GM23338 (cell line): ENCODE data around the gene MTA2. TPM values are rescaled to one million over a fixed set of nuclear protein-coding genes. Genes with fewer than 3 reads are reported as not detected.

Experiments
- ATAC-seq: fragments of 200-7000 bp; cut with Tn5 transposase; 3 replicates; pipeline ENCODE4 v1.9.1; 2020
- DNase-seq: peaks from one replicate; pipeline ENCODE4 v3.0.0-alpha.2; 2015; ENCODE audit warnings: low spot score
- H2AFZ ChIP-seq: fragments of 200-600 bp; sonication (generic); 2 replicates; pipeline ENCODE4 v1.8.0; 2016; ENCODE audit warnings: antibody characterized with exemption, mild to moderate bottlenecking, moderate library complexity
- H3F3A ChIP-seq: fragments of 200-600 bp; sonication (generic); replicated peaks from 2 replicates; pipeline ENCODE4 v1.8.0; 2017; ENCODE audit warnings: antibody characterized with exemption, mixed run types, low read depth
- H3K27ac ChIP-seq: fragments of 200-600 bp; sonication (generic); 2 replicates; pipeline ENCODE4 v1.6.1; 2016; ENCODE audit warnings: low read depth
- H3K27me3 ChIP-seq: fragments of 200-600 bp; sonication (generic); 2 replicates; pipeline ENCODE4 v1.8.0; 2016; ENCODE audit warnings: mild to moderate bottlenecking, mixed run types, moderate library complexity; ENCODE audit not compliant: insufficient read depth
- H3K36me3 ChIP-seq: fragments of 200-600 bp; sonication (generic); 2 replicates; pipeline ENCODE4 v1.8.0; 2016; ENCODE audit warnings: mild to moderate bottlenecking; ENCODE audit not compliant: insufficient read depth
- H3K4me1 ChIP-seq: fragments of 200-600 bp; sonication (generic); 2 replicates; pipeline ENCODE4 v1.8.0; 2016; ENCODE audit warnings: mild to moderate bottlenecking, moderate library complexity; ENCODE audit not compliant: insufficient read depth
- H3K4me2 ChIP-seq: fragments of 200-600 bp; sonication (generic); 2 replicates; pipeline ENCODE4 v1.7.1; 2017; ENCODE audit warnings: mixed run types
- H3K4me3 ChIP-seq: fragments of 200-600 bp; sonication (generic); 2 replicates; pipeline ENCODE4 v1.6.1; 2016; ENCODE audit warnings: mixed run types
- H3K79me2 ChIP-seq: fragments of 200-600 bp; sonication (generic); replicated peaks from 2 replicates; pipeline ENCODE4 v1.8.0; 2017; ENCODE audit warnings: mild to moderate bottlenecking; ENCODE audit not compliant: insufficient read depth
- H3K9me2 ChIP-seq: fragments of 200-600 bp; sonication (generic); 2 replicates; pipeline ENCODE4 v1.8.0; 2017; ENCODE audit not compliant: insufficient read depth
- H4K20me1 ChIP-seq: fragments of 200-600 bp; sonication (generic); replicated peaks from 2 replicates; pipeline ENCODE4 v1.8.0; 2017; ENCODE audit warnings: mild to moderate bottlenecking; ENCODE audit not compliant: insufficient read depth
- H3K27ac Mint-ChIP-seq: 2 replicates; pipeline ENCODE4 v1.8.0; 2020; ENCODE audit warnings: inconsistent platforms, mild to moderate bottlenecking, moderate library complexity, mixed read lengths
- H3K27me3 Mint-ChIP-seq: 3 replicates; pipeline ENCODE4 v1.8.0; 2022; ENCODE audit warnings: low read depth, mild to moderate bottlenecking, moderate library complexity, mixed read lengths, inconsistent platforms; ENCODE audit not compliant: insufficient read depth, poor library complexity
- H3K36me3 Mint-ChIP-seq: 3 replicates; pipeline ENCODE4 v1.8.0; 2021; ENCODE audit warnings: low read depth, mild to moderate bottlenecking, inconsistent platforms, moderate library complexity, mixed read lengths
- H3K4me1 Mint-ChIP-seq: 3 replicates; pipeline ENCODE4 v1.8.0; 2020; ENCODE audit warnings: mild to moderate bottlenecking, inconsistent platforms, mixed read lengths
- H3K4me3 Mint-ChIP-seq: 3 replicates; pipeline ENCODE4 v1.8.0; 2021; ENCODE audit warnings: moderate library complexity, mild to moderate bottlenecking, inconsistent platforms, mixed read lengths
- H3K9me3 Mint-ChIP-seq: 3 replicates; pipeline ENCODE4 v1.8.0; 2020; ENCODE audit warnings: moderate library complexity, mild to moderate bottlenecking, inconsistent platforms, mixed read lengths
- CREB1 ChIP-seq: fragments of 250-450 bp; sonication (Bioruptor Pico); IDR thresholded peaks from 2 replicates; pipeline ENCODE4 v1.5.0; 2020; ENCODE audit warnings: low read depth, mild to moderate bottlenecking, moderate library complexity
- EZH2 ChIP-seq: fragments of 200-600 bp; sonication (generic); IDR thresholded peaks from one replicate; pipeline ENCODE4 v1.8.0; 2017; ENCODE audit warnings: antibody characterized with exemption, mild to moderate bottlenecking, low read depth; ENCODE audit not compliant: unreplicated experiment
- EZH2phosphoT487 ChIP-seq: fragments of 200-600 bp; sonication (generic); IDR thresholded peaks from one replicate; pipeline ENCODE4 v1.8.1; 2018; ENCODE audit warnings: antibody characterized with exemption; ENCODE audit not compliant: unreplicated experiment
- JUNB ChIP-seq: IDR thresholded peaks from one replicate; pipeline ENCODE4 v1.6.1; 2016; ENCODE audit warnings: antibody characterized with exemption; ENCODE audit not compliant: unreplicated experiment
- NANOG ChIP-seq: IDR thresholded peaks from 2 replicates; pipeline ENCODE4 v1.6.1; 2016; ENCODE audit warnings: antibody characterized with exemption, borderline replicate concordance
- POLR2AphosphoS5 ChIP-seq: IDR thresholded peaks from 2 replicates; pipeline ENCODE4 v1.6.1; 2016; ENCODE audit warnings: antibody characterized with exemption, low read depth
- STAT1 ChIP-seq: IDR thresholded peaks from one replicate; pipeline ENCODE4 v1.6.1; 2016; ENCODE audit warnings: antibody characterized with exemption; ENCODE audit not compliant: unreplicated experiment
- ZNF114 ChIP-seq: fragments of 250-450 bp; sonication (Bioruptor Pico); IDR thresholded peaks from 2 replicates; pipeline ENCODE4 v1.5.0; 2020; ENCODE audit warnings: mild to moderate bottlenecking, moderate library complexity
- ZNF331 ChIP-seq: fragments of 250-450 bp; sonication (Bioruptor Pico); IDR thresholded peaks from 2 replicates; pipeline ENCODE4 v1.5.0; 2020; ENCODE audit warnings: low read depth, mild to moderate bottlenecking, moderate library complexity
- polyA plus RNA-seq: library from polyadenylated mRNA; unstranded; fragments of >200 nt; fragmentation: Nextera tagmentation; extraction: Ambion mirVana; gene quantifications from 2 replicates; pipeline ENCODE4 v1.2.1, GENCODE V29; 2016
- total RNA-seq: library from RNA; depleted of rRNA; stranded (reverse); fragments of >200 nt; shearing (Covaris generic); gene quantifications from 2 replicates; pipeline ENCODE4 v1.2.3, GENCODE V29; 2014
- TF ChIP-seq, protein P1 (sequence below), 2 experiments: fragments of 200-600 bp in 1 of 2; sonication (generic) in 1 of 2; conservative IDR thresholded peaks; 2 replicates each; pipeline versions ENCODE4 v1.5.1 to v1.6.1; 2016 to 2017; ENCODE audit warnings: antibody characterized with exemption in 2 of 2, low read depth in 2 of 2, mild to moderate bottlenecking in 2 of 2, moderate library complexity in 1 of 2
- TF ChIP-seq, protein P2 (sequence below): IDR thresholded peaks from 2 replicates; pipeline ENCODE4 v1.6.1; 2016; ENCODE audit warnings: antibody characterized with exemption
- TF ChIP-seq, protein P3 (sequence below): IDR thresholded peaks from one replicate; pipeline ENCODE4 v1.6.1; 2018; ENCODE audit warnings: antibody characterized with exemption; ENCODE audit not compliant: unreplicated experiment
- TF ChIP-seq, protein P4 (sequence below): fragments of 250-450 bp; sonication (Bioruptor Pico); IDR thresholded peaks from 2 replicates; pipeline ENCODE4 v1.5.0; 2020; ENCODE audit warnings: mild to moderate bottlenecking, moderate library complexity

The MTA2 gene
- total and polyA plus RNA-seq, 2 experiments from 2014 or later: 22.9 to 102 TPM

DNA sequence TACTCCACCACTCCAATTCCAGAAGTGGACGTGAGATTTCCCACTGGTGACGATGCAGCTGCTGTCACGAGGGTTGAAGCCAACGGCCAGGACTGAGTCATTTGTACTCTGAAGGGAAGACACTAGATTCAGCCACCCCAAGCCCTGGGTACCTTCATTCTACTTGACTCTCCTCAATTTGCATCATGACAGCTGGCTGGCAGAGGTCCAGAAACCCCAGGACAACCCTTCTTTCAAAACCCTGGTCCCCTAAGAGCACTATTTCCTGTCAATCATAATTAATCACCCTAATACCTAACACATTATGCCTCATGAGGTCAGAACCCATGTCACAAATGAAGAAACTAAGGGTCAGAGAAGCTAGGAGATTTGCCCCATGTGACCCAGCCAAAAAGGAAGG is 6.0 kb upstream of the MTA2 start:
- peak overlapping the region; percentile 7; the same call in 1 of the 2 replicates for H3K27ac ChIP-seq

More for the DNA sequence above, 6.0 kb upstream of the MTA2 start:
- H3K4me2 ChIP-seq: no peak overlapping the region
- no peak for DNase-seq
- Mint-ChIP-seq H3K9me3 (peaks cover 4% of the 10 kb centered on the region; the same call in 2 of the 3 replicates), H3K27ac (no peak overlapping the region), H3K4me1 (peaks cover 62% of the 10 kb centered on the region), H3K27me3 (peaks cover 38% of the 10 kb centered on the region), H3K36me3 (peaks cover 11% of the 10 kb centered on the region; the same call in 2 of the 3 replicates), H3K4me3 (no peak overlapping the region)
- H4K20me1 ChIP-seq: 0 out of 2 replicates have a peak, but pooled peaks cover 6% of the 10 kb centered on the region
- H3K36me3 ChIP-seq: no peaks in the 10 kb centered on the region
- H3K79me2 ChIP-seq: no peaks in the 10 kb centered on the region
- H3K27me3 ChIP-seq: peaks cover 34% of the 10 kb centered on the region
- H3K4me1 ChIP-seq: peaks cover 16% of the 10 kb centered on the region; the same call in 1 of the 2 replicates
- H2AFZ ChIP-seq: no peak overlapping the region
- no peak overlapping the region for H3K4me3 ChIP-seq
- peaks cover 25% of the 10 kb centered on the region for H3F3A ChIP-seq
- ATAC-seq: no peak
- TF ChIP-seq, protein P1, sequence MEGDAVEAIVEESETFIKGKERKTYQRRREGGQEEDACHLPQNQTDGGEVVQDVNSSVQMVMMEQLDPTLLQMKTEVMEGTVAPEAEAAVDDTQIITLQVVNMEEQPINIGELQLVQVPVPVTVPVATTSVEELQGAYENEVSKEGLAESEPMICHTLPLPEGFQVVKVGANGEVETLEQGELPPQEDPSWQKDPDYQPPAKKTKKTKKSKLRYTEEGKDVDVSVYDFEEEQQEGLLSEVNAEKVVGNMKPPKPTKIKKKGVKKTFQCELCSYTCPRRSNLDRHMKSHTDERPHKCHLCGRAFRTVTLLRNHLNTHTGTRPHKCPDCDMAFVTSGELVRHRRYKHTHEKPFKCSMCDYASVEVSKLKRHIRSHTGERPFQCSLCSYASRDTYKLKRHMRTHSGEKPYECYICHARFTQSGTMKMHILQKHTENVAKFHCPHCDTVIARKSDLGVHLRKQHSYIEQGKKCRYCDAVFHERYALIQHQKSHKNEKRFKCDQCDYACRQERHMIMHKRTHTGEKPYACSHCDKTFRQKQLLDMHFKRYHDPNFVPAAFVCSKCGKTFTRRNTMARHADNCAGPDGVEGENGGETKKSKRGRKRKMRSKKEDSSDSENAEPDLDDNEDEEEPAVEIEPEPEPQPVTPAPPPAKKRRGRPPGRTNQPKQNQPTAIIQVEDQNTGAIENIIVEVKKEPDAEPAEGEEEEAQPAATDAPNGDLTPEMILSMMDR (conservative IDR thresholded peaks at IDR 0.05; ENCODE audit: low read depth in 2 of 2): no peak
- TF ChIP-seq NANOG (no peak), CREB1 (no peak), STAT1 (no peak), ZNF331 (no peak), JUNB (no peak), EZH2phosphoT487 (no peak), ZNF114 (CRISPR knock-in tag) (no peak), EZH2 (no peak), POLR2AphosphoS5 (no peak)
- TF ChIP-seq, protein P2, sequence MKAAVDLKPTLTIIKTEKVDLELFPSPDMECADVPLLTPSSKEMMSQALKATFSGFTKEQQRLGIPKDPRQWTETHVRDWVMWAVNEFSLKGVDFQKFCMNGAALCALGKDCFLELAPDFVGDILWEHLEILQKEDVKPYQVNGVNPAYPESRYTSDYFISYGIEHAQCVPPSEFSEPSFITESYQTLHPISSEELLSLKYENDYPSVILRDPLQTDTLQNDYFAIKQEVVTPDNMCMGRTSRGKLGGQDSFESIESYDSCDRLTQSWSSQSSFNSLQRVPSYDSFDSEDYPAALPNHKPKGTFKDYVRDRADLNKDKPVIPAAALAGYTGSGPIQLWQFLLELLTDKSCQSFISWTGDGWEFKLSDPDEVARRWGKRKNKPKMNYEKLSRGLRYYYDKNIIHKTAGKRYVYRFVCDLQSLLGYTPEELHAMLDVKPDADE: no peak
- TF ChIP-seq, protein P3, sequence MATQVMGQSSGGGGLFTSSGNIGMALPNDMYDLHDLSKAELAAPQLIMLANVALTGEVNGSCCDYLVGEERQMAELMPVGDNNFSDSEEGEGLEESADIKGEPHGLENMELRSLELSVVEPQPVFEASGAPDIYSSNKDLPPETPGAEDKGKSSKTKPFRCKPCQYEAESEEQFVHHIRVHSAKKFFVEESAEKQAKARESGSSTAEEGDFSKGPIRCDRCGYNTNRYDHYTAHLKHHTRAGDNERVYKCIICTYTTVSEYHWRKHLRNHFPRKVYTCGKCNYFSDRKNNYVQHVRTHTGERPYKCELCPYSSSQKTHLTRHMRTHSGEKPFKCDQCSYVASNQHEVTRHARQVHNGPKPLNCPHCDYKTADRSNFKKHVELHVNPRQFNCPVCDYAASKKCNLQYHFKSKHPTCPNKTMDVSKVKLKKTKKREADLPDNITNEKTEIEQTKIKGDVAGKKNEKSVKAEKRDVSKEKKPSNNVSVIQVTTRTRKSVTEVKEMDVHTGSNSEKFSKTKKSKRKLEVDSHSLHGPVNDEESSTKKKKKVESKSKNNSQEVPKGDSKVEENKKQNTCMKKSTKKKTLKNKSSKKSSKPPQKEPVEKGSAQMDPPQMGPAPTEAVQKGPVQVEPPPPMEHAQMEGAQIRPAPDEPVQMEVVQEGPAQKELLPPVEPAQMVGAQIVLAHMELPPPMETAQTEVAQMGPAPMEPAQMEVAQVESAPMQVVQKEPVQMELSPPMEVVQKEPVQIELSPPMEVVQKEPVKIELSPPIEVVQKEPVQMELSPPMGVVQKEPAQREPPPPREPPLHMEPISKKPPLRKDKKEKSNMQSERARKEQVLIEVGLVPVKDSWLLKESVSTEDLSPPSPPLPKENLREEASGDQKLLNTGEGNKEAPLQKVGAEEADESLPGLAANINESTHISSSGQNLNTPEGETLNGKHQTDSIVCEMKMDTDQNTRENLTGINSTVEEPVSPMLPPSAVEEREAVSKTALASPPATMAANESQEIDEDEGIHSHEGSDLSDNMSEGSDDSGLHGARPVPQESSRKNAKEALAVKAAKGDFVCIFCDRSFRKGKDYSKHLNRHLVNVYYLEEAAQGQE: no peak
- TF ChIP-seq, protein P4, sequence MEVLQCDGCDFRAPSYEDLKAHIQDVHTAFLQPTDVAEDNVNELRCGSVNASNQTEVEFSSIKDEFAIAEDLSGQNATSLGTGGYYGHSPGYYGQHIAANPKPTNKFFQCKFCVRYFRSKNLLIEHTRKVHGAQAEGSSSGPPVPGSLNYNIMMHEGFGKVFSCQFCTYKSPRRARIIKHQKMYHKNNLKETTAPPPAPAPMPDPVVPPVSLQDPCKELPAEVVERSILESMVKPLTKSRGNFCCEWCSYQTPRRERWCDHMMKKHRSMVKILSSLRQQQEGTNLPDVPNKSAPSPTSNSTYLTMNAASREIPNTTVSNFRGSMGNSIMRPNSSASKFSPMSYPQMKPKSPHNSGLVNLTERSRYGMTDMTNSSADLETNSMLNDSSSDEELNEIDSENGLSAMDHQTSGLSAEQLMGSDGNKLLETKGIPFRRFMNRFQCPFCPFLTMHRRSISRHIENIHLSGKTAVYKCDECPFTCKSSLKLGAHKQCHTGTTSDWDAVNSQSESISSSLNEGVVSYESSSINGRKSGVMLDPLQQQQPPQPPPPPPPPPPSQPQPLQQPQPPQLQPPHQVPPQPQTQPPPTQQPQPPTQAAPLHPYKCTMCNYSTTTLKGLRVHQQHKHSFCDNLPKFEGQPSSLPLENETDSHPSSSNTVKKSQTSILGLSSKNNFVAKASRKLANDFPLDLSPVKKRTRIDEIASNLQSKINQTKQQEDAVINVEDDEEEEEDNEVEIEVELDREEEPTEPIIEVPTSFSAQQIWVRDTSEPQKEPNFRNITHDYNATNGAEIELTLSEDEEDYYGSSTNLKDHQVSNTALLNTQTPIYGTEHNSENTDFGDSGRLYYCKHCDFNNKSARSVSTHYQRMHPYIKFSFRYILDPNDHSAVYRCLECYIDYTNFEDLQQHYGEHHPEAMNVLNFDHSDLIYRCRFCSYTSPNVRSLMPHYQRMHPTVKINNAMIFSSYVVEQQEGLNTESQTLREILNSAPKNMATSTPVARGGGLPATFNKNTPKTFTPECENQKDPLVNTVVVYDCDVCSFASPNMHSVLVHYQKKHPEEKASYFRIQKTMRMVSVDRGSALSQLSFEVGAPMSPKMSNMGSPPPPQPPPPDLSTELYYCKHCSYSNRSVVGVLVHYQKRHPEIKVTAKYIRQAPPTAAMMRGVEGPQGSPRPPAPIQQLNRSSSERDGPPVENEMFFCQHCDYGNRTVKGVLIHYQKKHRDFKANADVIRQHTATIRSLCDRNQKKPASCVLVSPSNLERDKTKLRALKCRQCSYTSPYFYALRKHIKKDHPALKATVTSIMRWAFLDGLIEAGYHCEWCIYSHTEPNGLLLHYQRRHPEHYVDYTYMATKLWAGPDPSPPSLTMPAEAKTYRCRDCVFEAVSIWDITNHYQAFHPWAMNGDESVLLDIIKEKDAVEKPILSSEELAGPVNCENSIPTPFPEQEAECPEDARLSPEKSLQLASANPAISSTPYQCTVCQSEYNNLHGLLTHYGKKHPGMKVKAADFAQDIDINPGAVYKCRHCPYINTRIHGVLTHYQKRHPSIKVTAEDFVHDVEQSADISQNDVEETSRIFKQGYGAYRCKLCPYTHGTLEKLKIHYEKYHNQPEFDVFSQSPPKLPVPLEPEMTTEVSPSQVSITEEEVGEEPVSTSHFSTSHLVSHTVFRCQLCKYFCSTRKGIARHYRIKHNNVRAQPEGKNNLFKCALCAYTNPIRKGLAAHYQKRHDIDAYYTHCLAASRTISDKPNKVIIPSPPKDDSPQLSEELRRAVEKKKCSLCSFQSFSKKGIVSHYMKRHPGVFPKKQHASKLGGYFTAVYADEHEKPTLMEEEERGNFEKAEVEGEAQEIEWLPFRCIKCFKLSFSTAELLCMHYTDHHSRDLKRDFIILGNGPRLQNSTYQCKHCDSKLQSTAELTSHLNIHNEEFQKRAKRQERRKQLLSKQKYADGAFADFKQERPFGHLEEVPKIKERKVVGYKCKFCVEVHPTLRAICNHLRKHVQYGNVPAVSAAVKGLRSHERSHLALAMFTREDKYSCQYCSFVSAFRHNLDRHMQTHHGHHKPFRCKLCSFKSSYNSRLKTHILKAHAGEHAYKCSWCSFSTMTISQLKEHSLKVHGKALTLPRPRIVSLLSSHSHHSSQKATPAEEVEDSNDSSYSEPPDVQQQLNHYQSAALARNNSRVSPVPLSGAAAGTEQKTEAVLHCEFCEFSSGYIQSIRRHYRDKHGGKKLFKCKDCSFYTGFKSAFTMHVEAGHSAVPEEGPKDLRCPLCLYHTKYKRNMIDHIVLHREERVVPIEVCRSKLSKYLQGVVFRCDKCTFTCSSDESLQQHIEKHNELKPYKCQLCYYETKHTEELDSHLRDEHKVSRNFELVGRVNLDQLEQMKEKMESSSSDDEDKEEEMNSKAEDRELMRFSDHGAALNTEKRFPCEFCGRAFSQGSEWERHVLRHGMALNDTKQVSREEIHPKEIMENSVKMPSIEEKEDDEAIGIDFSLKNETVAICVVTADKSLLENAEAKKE (CRISPR knock-in tag): no peak
- no peaks in the 10 kb centered on the region for H3K9me2 ChIP-seq
